RPMI8226 (cell line): Measurements from ENCODE around the gene STARD10.
A peak's percentile ranks its signal among the peaks of the same experiment; 100 is the strongest.
"Not testable (repeated sequence)": the region's sequence is repeated elsewhere in the genome, so short reads cannot be mapped to it uniquely, and the experiment has no call there.

Experiments
- DNase-seq: peaks from one replicate; pipeline ENCODE4 v3.0.0-alpha.2; 2015

STARD10 gene

GRCh38 chr11:72793425-72794367, at the start of gene STARD10:
TSS of gene STARD10 (minus strand) at chr11:72794047. CDS start at chr11:72781181, 12,866 bp downstream.
- DNase-seq = peak; percentile 96

GRCh38 chr11:72842653-72843330, 48.9 kb upstream of the STARD10 start:
- DNase-seq = no peak

GRCh38 chr11:72842126-72842525, 48.3 kb upstream of the STARD10 start:
- DNase-seq = no peak

- DNase-seq = no peak
These were observed 47.5 kb upstream of the STARD10 start for GRCh38 chr11:72841397-72841796.

- no peak for DNase-seq
These were observed 46.9 kb upstream of the STARD10 start for GRCh38 chr11:72840780-72841179.

- DNase-seq = no peak
These were observed 45.0 kb upstream of the STARD10 start for GRCh38 chr11:72838691-72839305.

- no peak for DNase-seq
These were observed 42.3 kb upstream of the STARD10 start for GRCh38 chr11:72836111-72836510.

GRCh38 chr11:72834905-72835304, 41.1 kb upstream of the STARD10 start:
- no peak for DNase-seq

- no peak for DNase-seq
These were observed 40.1 kb upstream of the STARD10 start for GRCh38 chr11:72833811-72834493.

GRCh38 chr11:72833083-72833733, 39.4 kb upstream of the STARD10 start:
- DNase-seq = no peak

GRCh38 chr11:72832301-72833082, 38.6 kb upstream of the STARD10 start:
- no peak for DNase-seq

GRCh38 chr11:72831521-72832300, 37.9 kb upstream of the STARD10 start:
- DNase-seq = peak; percentile 47

GRCh38 chr11:72829884-72830533, 36.2 kb upstream of the STARD10 start:
- DNase-seq = no peak

- no peak for DNase-seq
These were observed 35.3 kb upstream of the STARD10 start for GRCh38 chr11:72829178-72829577.

- DNase-seq = no peak
These were observed 34.9 kb upstream of the STARD10 start for GRCh38 chr11:72828692-72829101.

- peak; percentile 21 for DNase-seq
These were observed 34.3 kb upstream of the STARD10 start for GRCh38 chr11:72828081-72828567.

GRCh38 chr11:72827656-72828055, 33.8 kb upstream of the STARD10 start:
- not testable (repeated sequence) for DNase-seq

GRCh38 chr11:72826942-72827480, 33.2 kb upstream of the STARD10 start:
- no peak for DNase-seq

- DNase-seq = no peak
These were observed 32.5 kb upstream of the STARD10 start for GRCh38 chr11:72826191-72826941.
